Neural cell (in vitro differentiated cells): ENCODE measurements around the gene DCAF5. TPM values are rescaled to one million over a fixed set of nuclear protein-coding genes. Genes with fewer than 3 reads are reported as not detected.

Experiments used
- H2AFZ ChIP-seq: fragments of 200-600, 300-800 bp; sonication (generic), shearing (Covaris generic); 2 replicates; pipeline ENCODE4 v1.6.0; 2014; ENCODE audit warnings: low read depth, mild to moderate bottlenecking, antibody characterized with exemption, low read length, moderate library complexity
- H3F3A ChIP-seq: fragments of 200-600 bp; shearing (Covaris generic); 2 replicates; pipeline ENCODE4 v1.6.1; 2016; ENCODE audit warnings: mild to moderate bottlenecking, moderate library complexity, mixed read lengths, antibody characterized with exemption, low read length; ENCODE audit not compliant: insufficient read depth, poor library complexity, severe bottlenecking
- H3K27ac ChIP-seq: fragments of 200-600, 300-800 bp; sonication (generic), shearing (Covaris generic); 2 replicates; pipeline ENCODE4 v1.5.1; 2014; ENCODE audit warnings: mild to moderate bottlenecking, low read length, moderate library complexity
- H3K27me3 ChIP-seq: fragments of 300-800, 200-600 bp; sonication (generic), shearing (Covaris generic); 2 replicates; pipeline ENCODE4 v1.6.0; 2014; ENCODE audit warnings: mild to moderate bottlenecking, low read depth, low read length, moderate library complexity; ENCODE audit not compliant: insufficient read depth
- H3K36me3 ChIP-seq: fragments of 300-800, 200-600 bp; sonication (generic), shearing (Covaris generic); 2 replicates; pipeline ENCODE4 v1.5.1; 2014; ENCODE audit warnings: mild to moderate bottlenecking, antibody characterized with exemption, low read length, moderate library complexity; ENCODE audit not compliant: insufficient read depth
- H3K4me2 ChIP-seq: fragments of 300-800, 200-600 bp; sonication (generic), shearing (Covaris generic); 2 replicates; pipeline ENCODE4 v1.6.0; 2014; ENCODE audit warnings: mild to moderate bottlenecking, low read length
- H3K4me3 ChIP-seq: fragments of 300-800, 200-600 bp; sonication (generic), shearing (Covaris generic); 2 replicates; pipeline ENCODE4 v1.5.1; 2014; ENCODE audit warnings: mild to moderate bottlenecking, low read length, moderate library complexity
- H3K79me2 ChIP-seq: fragments of 200-600 bp; shearing (Covaris generic); replicated peaks from 2 replicates; pipeline ENCODE4 v1.6.0; 2014; ENCODE audit warnings: mild to moderate bottlenecking, low read length, moderate library complexity; ENCODE audit not compliant: insufficient read depth
- H3K9ac ChIP-seq: fragments of 300-800, 200-600 bp; sonication (generic), shearing (Covaris generic); 2 replicates; pipeline ENCODE4 v1.6.1; 2016; ENCODE audit warnings: mild to moderate bottlenecking, low read length, mixed read lengths
- H3K9me2 ChIP-seq: fragments of 200-600 bp; shearing (Covaris generic); 2 replicates; pipeline ENCODE4 v1.6.1; 2016; ENCODE audit warnings: mild to moderate bottlenecking, low read length, mixed read lengths; ENCODE audit not compliant: insufficient read depth
- H3K9me3 ChIP-seq: fragments of 200-600, 300-800 bp; sonication (generic), shearing (Covaris generic); 2 replicates; pipeline ENCODE4 v1.6.1; 2016; ENCODE audit warnings: mild to moderate bottlenecking, mixed run types, low read length, moderate library complexity, mixed read lengths
- H4K20me1 ChIP-seq: fragments of 200-600 bp; shearing (Covaris generic); 2 replicates; pipeline ENCODE4 v1.6.1; 2016; ENCODE audit warnings: mild to moderate bottlenecking, mixed run types; ENCODE audit not compliant: insufficient read depth
- CTCF ChIP-seq: fragments of 450-650 bp; IDR thresholded peaks from 2 replicates; pipeline ENCODE4 v1.5.1; 2014; ENCODE audit warnings: antibody characterized with exemption, mild to moderate bottlenecking, moderate library complexity; ENCODE audit not compliant: poor library complexity, severe bottlenecking
- EP300 ChIP-seq: fragments of 450-650 bp; conservative IDR thresholded peaks from 2 replicates; pipeline ENCODE4 v1.6.1; 2014; ENCODE audit warnings: antibody characterized with exemption, mild to moderate bottlenecking, moderate library complexity; ENCODE audit not compliant: poor library complexity, severe bottlenecking
- EZH2 ChIP-seq: fragments of 200-600, 300-800 bp; shearing (Covaris generic), sonication (generic); IDR thresholded peaks from 2 replicates; pipeline ENCODE4 v1.6.1; 2014; ENCODE audit warnings: antibody characterized with exemption, low read length, borderline replicate concordance, mild to moderate bottlenecking; ENCODE audit not compliant: insufficient read depth, poor library complexity, severe bottlenecking
- MXI1 ChIP-seq: fragments of 450-650 bp; conservative IDR thresholded peaks from 2 replicates; pipeline ENCODE4 v1.6.1; 2014; ENCODE audit warnings: antibody characterized with exemption, mild to moderate bottlenecking; ENCODE audit not compliant: poor library complexity, severe bottlenecking
- POLR2AphosphoS5 ChIP-seq: IDR thresholded peaks from 2 replicates; pipeline ENCODE4 v1.6.1; 2012
- RAD21 ChIP-seq: fragments of 450-650 bp; conservative IDR thresholded peaks from 2 replicates; pipeline ENCODE4 v1.6.1; 2014; ENCODE audit warnings: antibody characterized with exemption, mild to moderate bottlenecking, moderate library complexity
- REST ChIP-seq: IDR thresholded peaks from 2 replicates; pipeline ENCODE4 v1.6.1; 2012; ENCODE audit warnings: borderline replicate concordance
- SMC3 ChIP-seq: fragments of 450-650 bp; conservative IDR thresholded peaks from 2 replicates; pipeline ENCODE4 v1.6.1; 2014; ENCODE audit warnings: antibody characterized with exemption, mild to moderate bottlenecking, moderate library complexity; ENCODE audit not compliant: poor library complexity
- TAF1 ChIP-seq: IDR thresholded peaks from 2 replicates; pipeline ENCODE4 v1.6.1; 2012; ENCODE audit warnings: low read depth
- polyA plus RNA-seq: library from polyadenylated mRNA; depleted of rRNA; stranded (reverse); fragments of >200 nt; gene quantifications from 2 replicates; pipeline ENCODE4 v1.2.3, GENCODE V29; 2014

Gene DCAF5
- polyA plus RNA-seq, 1 donor from 2014 or later: 33.5 TPM

- no peak overlapping the region for H3K9ac ChIP-seq
- H3K79me2 ChIP-seq: peaks cover 60% of the 10 kb centered on the region
- no peaks in the 10 kb centered on the region for H3F3A ChIP-seq
- no peak overlapping the region for H3K27ac ChIP-seq
- TF ChIP-seq RAD21 (no peak), TAF1 (no peak), MXI1 (no peak), CTCF (no peak), REST (no peak), POLR2AphosphoS5 (no peak), EZH2 (no peak), EP300 (no peak), SMC3 (no peak)
- H2AFZ ChIP-seq: no peak overlapping the region
- no peak overlapping the region for H3K4me2 ChIP-seq
- H3K27me3 ChIP-seq: no peaks in the 10 kb centered on the region
- no peaks in the 10 kb centered on the region for H3K36me3 ChIP-seq
- no peaks in the 10 kb centered on the region for H4K20me1 ChIP-seq
- peak overlapping the region; percentile 92 for H3K4me3 ChIP-seq
- no peaks in the 10 kb centered on the region for H3K9me2 ChIP-seq
- no peaks in the 10 kb centered on the region for H3K9me3 ChIP-seq
These were observed 3.3 kb downstream of the DCAF5 start for GRCh38 chr14:69149461-69150244.

- Histone ChIP-seq H3K79me2 (peaks cover 51% of the 10 kb centered on the region), H3K9ac (no peak overlapping the region)
- TF ChIP-seq EZH2 (no peak), SMC3 (no peak), TAF1 (no peak), EP300 (no peak), REST (no peak), CTCF (no peak), RAD21 (no peak), POLR2AphosphoS5 (no peak), MXI1 (no peak)
These were observed 10.8 kb downstream of the DCAF5 start for GRCh38 chr14:69142101-69142500.

More at GRCh38 chr14:69142101-69142500, 10.8 kb downstream of the DCAF5 start:
- H3K4me3 ChIP-seq: no peak overlapping the region
- no peak overlapping the region for H3K27ac ChIP-seq
- H3K4me2 ChIP-seq: no peak overlapping the region
- no peaks in the 10 kb centered on the region for H3K36me3 ChIP-seq
- H2AFZ ChIP-seq: no peak overlapping the region
- H3K27me3 ChIP-seq: no peaks in the 10 kb centered on the region
- no peaks in the 10 kb centered on the region for H3K9me2 ChIP-seq
- H3K9me3 ChIP-seq: no peaks in the 10 kb centered on the region
- no peaks in the 10 kb centered on the region for H4K20me1 ChIP-seq
- no peaks in the 10 kb centered on the region for H3F3A ChIP-seq
